HCT116 (cell line): ENCODE measurements around the gene CYP20A1. TPM values are rescaled to one million over a fixed set of nuclear protein-coding genes. Genes with fewer than 3 reads are reported as not detected.
"Not testable (repeated sequence)": the region's sequence is repeated elsewhere in the genome, so short reads cannot be mapped to it uniquely, and the experiment has no call there.

Source experiments
- ATAC-seq: fragments of 200-7000 bp; cut with Tn5 transposase; 2 replicates; pipeline ENCODE4 v1.9.1; 2020; ENCODE audit warnings: mild to moderate bottlenecking, moderate library complexity
- BruUV-seq: library from RNA; stranded (reverse); fragments of 400-500 nt; replicated peaks from 2 replicates; lab custom pipeline; 2021; lab: Mats Ljungman, UMichigan
- CTCF ChIA-PET: fragments of 300-600 bp; sonication (Branson Sonifier 250); formaldehyde crosslinking; loops from one replicate; lab custom pipeline; 2021; ENCODE audit warnings: antibody characterized with exemption; lab: Charles Lee
- POLR2A ChIA-PET: fragments of 300-600, 350-600 bp; sonication (Branson Sonifier 250); formaldehyde crosslinking; loops from one replicate; lab custom pipeline; 2021; ENCODE audit warnings: antibody characterized with exemption; lab: Charles Lee
- RAD21 ChIA-PET, 2 experiments: fragments of 300-600 bp; sonication (Branson Sonifier 250); formaldehyde crosslinking; loops; one replicate each; lab custom pipeline; 2023; ENCODE audit warnings: low total read pairs in 2 of 2; ENCODE audit not compliant: uncharacterized antibody in 2 of 2, unreplicated experiment in 2 of 2, low non-redundant PET in 1 of 2; lab: Charles Lee
- DNase-seq: peaks from one replicate; pipeline ENCODE4 v3.0.0-alpha.2; 2010; ENCODE audit warnings: low read depth, low spot score
- H2AFZ ChIP-seq: fragments of 200-600 bp; shearing (Covaris generic), sonication (generic); 2 replicates; pipeline ENCODE4 v1.6.1; 2017; ENCODE audit warnings: low read depth, mixed run types, mixed read lengths, antibody characterized with exemption, low read length; ENCODE audit not compliant: poor library complexity, severe bottlenecking
- H3K27ac ChIP-seq: 2 replicates; pipeline ENCODE4 v1.5.1; 2012; ENCODE audit warnings: low read depth, low read length
- H3K27me3 ChIP-seq: fragments of 200-600 bp; sonication (generic); 2 replicates; pipeline ENCODE4 v1.6.1; 2016; ENCODE audit warnings: mixed run types, low read length, mixed read lengths; ENCODE audit not compliant: insufficient read depth
- H3K36me3 ChIP-seq, 2 experiments: fragments of 200-500 bp in 1 of 2; fragments of 200-600 bp in 1 of 2; sonication (Bioruptor generic) in 1 of 2; sonication (generic) in 1 of 2; 2 replicates each; pipeline versions ENCODE4 v1.5.1 to v1.6.1; 2014 to 2016; ENCODE audit warnings: low read length in 2 of 2, inconsistent platforms in 1 of 2, mixed read lengths in 1 of 2, mixed run types in 1 of 2; ENCODE audit not compliant: insufficient read depth in 2 of 2, control insufficient read depth in 1 of 2
- H3K4me1 ChIP-seq, 2 experiments: fragments of 200-600 bp in 1 of 2; sonication (generic) in 1 of 2; 2 replicates each; pipeline versions ENCODE4 v1.5.1 to v1.6.1; 2012 to 2017; ENCODE audit warnings: low read length in 2 of 2, inconsistent platforms in 1 of 2, mild to moderate bottlenecking in 1 of 2, mixed read lengths in 1 of 2, mixed run types in 1 of 2, moderate library complexity in 1 of 2; ENCODE audit not compliant: insufficient read depth in 2 of 2, control insufficient read depth in 1 of 2
- H3K4me2 ChIP-seq: fragments of 200-600 bp; sonication (generic); 2 replicates; pipeline ENCODE4 v1.6.1; 2017; ENCODE audit warnings: mixed run types, low read length, mixed read lengths
- H3K4me3 ChIP-seq, 2 experiments: fragments of 200-600 bp in 1 of 2; sonication (generic) in 1 of 2; replicated peaks in 1 of 2; 2 replicates each; pipeline ENCODE4 v1.5.1; 2011 to 2016; ENCODE audit warnings: low read length in 2 of 2, control low read depth in 1 of 2, low read depth in 1 of 2, mild to moderate bottlenecking in 1 of 2, mixed read lengths in 1 of 2, mixed run types in 1 of 2
- H3K79me2 ChIP-seq: fragments of 200-600 bp; sonication (generic); 2 replicates; pipeline ENCODE4 v1.6.1; 2017; ENCODE audit warnings: mild to moderate bottlenecking, mixed run types, low read length, moderate library complexity, mixed read lengths; ENCODE audit not compliant: insufficient read depth
- H3K9ac ChIP-seq: fragments of 200-600 bp; sonication (generic); 2 replicates; pipeline ENCODE4 v1.6.1; 2016; ENCODE audit warnings: low read length, mixed read lengths
- H3K9me2 ChIP-seq: fragments of 200-600 bp; sonication (generic), shearing (Covaris generic); 2 replicates; pipeline ENCODE4 v1.6.1; 2017; ENCODE audit warnings: mixed run types, mild to moderate bottlenecking, moderate library complexity; ENCODE audit not compliant: insufficient read depth
- H3K9me3 ChIP-seq, 2 experiments: fragments of 200-500 bp in 1 of 2; fragments of 200-600 bp in 1 of 2; sonication (Bioruptor generic) in 1 of 2; sonication (generic) in 1 of 2; 2 replicates each; pipeline ENCODE4 v1.6.1; 2014 to 2017; ENCODE audit warnings: low read length in 2 of 2, mixed read lengths in 2 of 2, inconsistent platforms in 1 of 2, low read depth in 1 of 2, mild to moderate bottlenecking in 1 of 2, mixed run types in 1 of 2, moderate library complexity in 1 of 2; ENCODE audit not compliant: control insufficient read depth in 1 of 2, insufficient read depth in 1 of 2
- H4K20me1 ChIP-seq: fragments of 200-600 bp; sonication (generic), shearing (Covaris generic); 2 replicates; pipeline ENCODE4 v1.6.1; 2017; ENCODE audit warnings: mixed run types, mild to moderate bottlenecking, moderate library complexity; ENCODE audit not compliant: insufficient read depth
- ATF3 ChIP-seq: IDR thresholded peaks from 2 replicates; pipeline ENCODE4 v1.6.1; 2012
- CEBPB ChIP-seq: IDR thresholded peaks from 2 replicates; pipeline ENCODE4 v1.6.1; 2012; ENCODE audit warnings: low read depth
- CTCF ChIP-seq, 3 experiments: fragments of 200-600 bp in 1 of 3; sonication (generic) in 1 of 3; IDR thresholded peaks in 2 of 3; conservative IDR thresholded peaks in 1 of 3; 2 replicates each; pipeline ENCODE4 v1.5.1; 2012 to 2017; ENCODE audit warnings: low read depth in 2 of 3, low read length in 2 of 3, antibody characterized with exemption in 1 of 3, borderline replicate concordance in 1 of 3, control low read depth in 1 of 3, mild to moderate bottlenecking in 1 of 3, mixed read lengths in 1 of 3, mixed run types in 1 of 3, moderate library complexity in 1 of 3; ENCODE audit not compliant: insufficient read depth in 1 of 3
- EZH2 ChIP-seq: fragments of 200-600 bp; sonication (generic); IDR thresholded peaks from 2 replicates; pipeline ENCODE4 v1.6.1; 2017; ENCODE audit warnings: antibody characterized with exemption, mixed run types
- EZH2phosphoT487 ChIP-seq: fragments of 200-600 bp; IDR thresholded peaks from 2 replicates; pipeline ENCODE4 v1.6.1; 2018; ENCODE audit warnings: antibody characterized with exemption, borderline replicate concordance
- FOSL1 ChIP-seq: IDR thresholded peaks from 2 replicates; pipeline ENCODE4 v1.6.1; 2012; ENCODE audit warnings: low read depth
- JUND ChIP-seq: IDR thresholded peaks from 2 replicates; pipeline ENCODE4 v1.6.1; 2012
- POLR2AphosphoS5 ChIP-seq: IDR thresholded peaks from 2 replicates; pipeline ENCODE4 v1.6.1; 2011; ENCODE audit warnings: mild to moderate bottlenecking, low read depth, low read length, moderate library complexity
- RAD21 ChIP-seq: IDR thresholded peaks from 2 replicates; pipeline ENCODE4 v1.6.1; 2012; ENCODE audit warnings: low read depth, mild to moderate bottlenecking
- REST ChIP-seq: IDR thresholded peaks from 2 replicates; pipeline ENCODE4 v1.6.1; 2012; ENCODE audit warnings: low read depth
- SIN3A ChIP-seq: IDR thresholded peaks from 2 replicates; pipeline ENCODE4 v1.6.1; 2012; ENCODE audit warnings: low read depth
- YY1 ChIP-seq: IDR thresholded peaks from 2 replicates; pipeline ENCODE4 v1.6.1; 2011; ENCODE audit warnings: low read length, low read depth, moderate library complexity, mild to moderate bottlenecking; ENCODE audit not compliant: insufficient replicate concordance; ENCODE audit errors: extremely low read depth
- ZBTB33 ChIP-seq: IDR thresholded peaks from 2 replicates; pipeline ENCODE4 v1.6.1; 2011; ENCODE audit warnings: mild to moderate bottlenecking, low read length, moderate library complexity; ENCODE audit not compliant: insufficient replicate concordance; ENCODE audit errors: extremely low read depth
- ZNF274 ChIP-seq: fragments of 200-500 bp; sonication (Bioruptor generic); IDR thresholded peaks from 2 replicates; pipeline ENCODE4 v1.6.1; 2014; ENCODE audit warnings: mild to moderate bottlenecking, low read depth, low read length, inconsistent platforms
- intact Hi-C: fragments of 100-400 bp; cut with micrococcal nuclease; formaldehyde crosslinking; loops from 2 replicates; pipeline ENCODE4 v1.10.0; 2022
- total RNA-seq: library from RNA; stranded (reverse); gene quantifications from one replicate; pipeline ENCODE4 v1.2.1, GENCODE V29; 2021; ENCODE audit not compliant: unreplicated experiment

CYP20A1 gene
- total RNA-seq, 1 experiment from 2014 or later, result 10.0 TPM

- Histone ChIP-seq H3K4me3 (no peak overlapping the region), H3K36me3 (no peaks in the 10 kb centered on the region; a peak in 1 of 4 replicates), H3K27me3 (no peaks in the 10 kb centered on the region), H2AFZ (no peak overlapping the region)
- ChIA-PET CTCF (no interaction called here), RAD21 (no interaction called here)
- TF ChIP-seq SIN3A (no peak), ZBTB33 (no peak), ATF3 (no peak), JUND (no peak), REST (no peak), ZNF274 (no peak), EZH2phosphoT487 (no peak), EZH2 (no peak), FOSL1 (no peak), YY1 (no peak), RAD21 (no peak), POLR2AphosphoS5 (no peak), CEBPB (no peak), CTCF (IDR thresholded peaks at IDR 0.05 in 2 of 3, conservative IDR thresholded peaks at IDR 0.05 in 1 of 3; ENCODE audit: borderline replicate concordance in 1 of 3, insufficient read depth in 1 of 3, low read depth in 2 of 3, low read length in 2 of 3) (no peak)
- TF ChIP-seq, all 23 proteins: peak for 0
- H3K4me2 ChIP-seq, result no peak overlapping the region
- no peak overlapping the region for H3K27ac ChIP-seq
- H3K9ac ChIP-seq, result no peak overlapping the region
- H3K9me3 ChIP-seq, result no peaks in the 10 kb centered on the region
- no peaks in the 10 kb centered on the region; the same call in 1 of the 2 replicates for H4K20me1 ChIP-seq
- BruUV-seq, result no TSS peak
- H3K9me2 ChIP-seq, result no peaks in the 10 kb centered on the region
- intact Hi-C loops, result no loop called here
- DNase-seq, result no peak
- H3K79me2 ChIP-seq, result no peaks in the 10 kb centered on the region
- POLR2A ChIA-PET, result no interaction called here
- H3K4me1 ChIP-seq, result no peaks in the 10 kb centered on the region
- ATAC-seq, result no peak
Observed at GRCh38 chr2:203301667-203302066, 62.8 kb downstream of the CYP20A1 start.

GRCh38 chr2:203302586-203302985 is 63.8 kb downstream of the CYP20A1 start:
- H2AFZ ChIP-seq, H3K9ac ChIP-seq, H3K9me2 ChIP-seq, H3K4me2 ChIP-seq, H3K27ac ChIP-seq, POLR2A ChIA-PET, H3K79me2 ChIP-seq, ATAC-seq, H3K4me1 ChIP-seq, RAD21 ChIA-PET, CTCF ChIA-PET, intact Hi-C loops, H3K36me3 ChIP-seq, H3K9me3 ChIP-seq, H3K27me3 ChIP-seq, BruUV-seq, DNase-seq, H4K20me1 ChIP-seq, H3K4me3 ChIP-seq: not testable (repeated sequence)
